HUDEP-2 (cell line): ENCODE results near the gene CCDC152.
"Not testable (repeated sequence)": the region's sequence is repeated elsewhere in the genome, so short reads cannot be mapped to it uniquely, and the experiment has no call there.

Source experiments
- DNase-seq, 76 experiments: peaks; one replicate each; lab custom pipeline; 2025; ENCODE audit not compliant: unreplicated experiment in 76 of 76; lab: John Stamatoyannopoulos, UW

CCDC152 gene

GRCh38 chr5:42810834-42811590 lies 54.4 kb downstream of the CCDC152 start:
- DNase-seq, result no peak

- DNase-seq, result peak in 1 of 76 experiments; percentile 4
These were observed 55.2 kb downstream of the CCDC152 start, which contains the start of gene SELENOP for GRCh38 chr5:42811591-42812446. Gene SELENOP, minus strand, starts transcription at chr5:42811892. Its CDS starts 3,539 bp downstream, at chr5:42808353.

GRCh38 chr5:42812620-42813019 lies 56.0 kb downstream of the CCDC152 start:
- no peak for DNase-seq

GRCh38 chr5:42813533-42813932 lies 56.9 kb downstream of the CCDC152 start:
- no peak for DNase-seq

- DNase-seq, result not testable (repeated sequence)
These were observed 59.9 kb downstream of the CCDC152 start for GRCh38 chr5:42816546-42816945.

- no peak for DNase-seq
These were observed 63.1 kb downstream of the CCDC152 start for GRCh38 chr5:42819745-42820144.

GRCh38 chr5:42822548-42822947 lies 65.9 kb downstream of the CCDC152 start:
- DNase-seq, result no peak

GRCh38 chr5:42824347-42824976 lies 67.8 kb downstream of the CCDC152 start:
- DNase-seq, result no peak

- no peak for DNase-seq
These were observed 69.0 kb downstream of the CCDC152 start for GRCh38 chr5:42825422-42826148.

- DNase-seq, result no peak
These were observed 70.3 kb downstream of the CCDC152 start for GRCh38 chr5:42826757-42827515.

GRCh38 chr5:42828671-42829070 lies 72.1 kb downstream of the CCDC152 start:
- no peak for DNase-seq

- peak in 1 of 76 experiments; percentile 3 for DNase-seq
These were observed 74.3 kb downstream of the CCDC152 start for GRCh38 chr5:42830924-42831323.

- DNase-seq, result no peak
These were observed 75.4 kb downstream of the CCDC152 start for GRCh38 chr5:42832060-42832459.

- no peak for DNase-seq
These were observed 79.6 kb downstream of the CCDC152 start for GRCh38 chr5:42836070-42836769.

GRCh38 chr5:42837601-42838000 lies 81.0 kb downstream of the CCDC152 start:
- DNase-seq, result no peak

- no peak for DNase-seq
These were observed 82.6 kb downstream of the CCDC152 start for GRCh38 chr5:42839196-42839595.

- DNase-seq, result peak in 71 of 76 experiments; percentile 7 to 84 (median 53)
These were observed 83.7 kb downstream of the CCDC152 start for GRCh38 chr5:42840269-42840668.

GRCh38 chr5:42840842-42841567 lies 84.4 kb downstream of the CCDC152 start:
- DNase-seq, result peak in 8 of 76 experiments; percentile 5 to 55 (median 29)
